CD4-positive, alpha-beta T cell treated with Interleukin-17A for 4 hours (primary cell): ENCODE data around the gene KIF23.
"Not testable (repeated sequence)": the region's sequence is repeated elsewhere in the genome, so short reads cannot be mapped to it uniquely, and the experiment has no call there.

Source experiments
- DNase-seq: peaks from one replicate; pipeline ENCODE4 v3.0.0-alpha.2; 2020; ENCODE audit warnings: mixed read lengths

The KIF23 gene

DNA sequence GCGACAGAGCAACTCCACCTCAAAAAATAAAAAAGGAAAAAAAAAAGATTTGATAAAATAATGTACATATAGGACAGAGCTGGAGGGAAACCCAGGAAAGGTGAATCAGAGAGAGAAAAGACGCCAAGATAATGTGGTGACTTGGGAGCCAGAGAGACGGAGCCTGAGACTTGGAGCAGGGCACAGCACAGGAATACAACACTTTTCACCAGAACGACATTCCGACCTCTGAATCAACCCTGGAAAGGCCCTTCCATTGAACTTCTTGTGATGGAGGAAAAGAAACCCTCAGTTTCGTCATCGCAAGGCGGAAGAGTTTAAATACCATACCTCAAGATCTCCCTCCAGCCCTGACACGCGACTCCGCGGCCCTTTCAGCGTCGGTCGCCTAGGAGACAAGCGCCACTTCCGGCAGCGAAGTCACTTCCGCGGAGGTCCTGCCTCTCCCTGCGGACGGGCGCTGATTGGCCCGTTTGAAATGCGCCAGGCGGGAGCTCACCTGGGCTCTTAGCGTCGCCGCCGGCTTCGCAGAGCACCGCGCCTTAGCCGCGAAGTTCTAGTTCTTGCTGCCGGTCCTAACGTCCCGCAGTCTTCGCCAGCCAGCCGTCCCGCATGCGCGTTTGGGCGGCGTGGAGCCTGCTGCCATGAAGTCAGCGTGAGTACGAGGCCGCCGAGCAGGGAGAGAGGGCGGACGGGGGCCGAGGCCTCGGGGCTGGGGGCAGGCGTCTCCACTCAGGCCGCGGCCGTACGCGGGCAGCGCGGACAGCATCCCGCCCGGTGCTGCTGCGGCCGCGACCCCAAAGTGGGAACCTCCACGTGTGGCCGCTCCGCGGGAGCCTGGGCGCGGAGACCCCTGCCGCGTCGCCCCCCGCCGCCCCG lies at the start of gene KIF23:
Gene KIF23, plus strand, starts transcription at position 528 of the 879 bp plus-strand sequence. Its CDS starts 117 bp downstream, at position 645.
- DNase-seq = peak; percentile 95

DNA sequence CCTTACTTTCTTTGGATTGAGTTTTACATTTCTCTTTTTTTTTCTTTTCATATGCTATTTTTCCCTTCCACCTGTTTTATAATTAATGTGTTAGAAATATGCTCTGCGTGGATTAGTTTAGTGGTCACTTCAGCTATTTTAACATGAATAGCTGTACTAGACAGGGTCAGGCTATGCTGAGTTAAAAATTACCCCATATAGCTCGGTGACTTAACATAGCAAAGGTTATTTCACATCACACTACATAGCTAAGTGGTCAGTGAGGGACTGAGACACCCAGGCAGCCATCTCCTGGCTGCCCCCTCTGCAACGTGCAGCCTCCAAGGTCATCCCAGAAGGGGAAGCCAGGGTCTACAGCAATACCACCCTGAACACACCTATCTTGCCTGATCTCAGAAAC lies 46.9 kb upstream of the KIF23 start:
- no peak for DNase-seq

GRCh38 chr15:69369631-69370030 lies 44.5 kb upstream of the KIF23 start:
- DNase-seq = no peak

DNA sequence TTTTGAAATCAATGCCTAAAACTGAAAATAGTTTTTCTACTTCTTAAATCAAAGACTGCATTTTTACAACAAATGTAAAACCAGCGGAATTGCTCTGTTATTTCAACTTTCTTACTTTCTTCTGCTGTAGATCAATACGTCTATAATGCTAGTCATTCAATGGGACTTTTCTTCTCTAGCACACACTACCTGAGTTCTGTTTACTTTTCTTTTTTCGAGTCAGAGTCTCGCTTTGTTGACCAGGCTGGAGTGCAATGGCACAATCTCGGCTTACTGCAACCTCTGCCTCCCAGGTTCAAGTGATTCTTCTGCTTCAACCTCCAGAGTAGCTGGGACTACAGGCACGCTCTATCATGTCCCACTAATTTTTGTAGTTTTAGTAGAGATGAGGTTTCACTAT lies 40.7 kb upstream of the KIF23 start:
- DNase-seq = no peak

DNA sequence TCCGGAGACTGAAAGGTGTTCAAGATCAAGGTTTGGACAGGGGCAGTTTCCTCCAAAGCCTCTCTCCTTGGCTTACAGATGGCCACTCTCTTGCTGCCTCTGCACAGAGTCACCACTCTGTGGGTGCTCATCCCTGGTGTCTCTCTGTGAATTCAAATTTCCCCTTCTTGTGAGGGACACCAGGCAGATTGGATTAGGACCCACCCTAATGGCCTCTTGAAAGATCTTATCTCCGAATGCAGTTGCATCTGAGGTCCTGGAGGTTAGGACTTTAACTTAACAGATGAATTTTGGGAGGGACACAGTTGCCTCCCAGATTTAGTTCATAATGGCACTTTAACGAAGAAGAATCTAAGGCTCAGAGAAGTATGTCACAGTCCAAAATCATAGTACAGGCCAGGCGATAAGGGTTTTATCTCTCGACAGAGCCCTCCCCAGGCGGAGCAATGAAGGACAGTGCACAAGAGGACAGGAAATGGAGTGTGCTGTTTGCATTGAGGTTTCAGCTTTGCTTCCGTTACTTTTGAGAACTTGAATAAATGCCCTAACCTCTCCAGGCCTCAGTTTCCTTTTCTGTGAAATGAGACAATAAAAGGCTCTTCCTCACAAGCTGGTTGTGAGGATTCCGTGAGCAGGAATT lies 38.9 kb upstream of the KIF23 start:
- DNase-seq = no peak

DNA sequence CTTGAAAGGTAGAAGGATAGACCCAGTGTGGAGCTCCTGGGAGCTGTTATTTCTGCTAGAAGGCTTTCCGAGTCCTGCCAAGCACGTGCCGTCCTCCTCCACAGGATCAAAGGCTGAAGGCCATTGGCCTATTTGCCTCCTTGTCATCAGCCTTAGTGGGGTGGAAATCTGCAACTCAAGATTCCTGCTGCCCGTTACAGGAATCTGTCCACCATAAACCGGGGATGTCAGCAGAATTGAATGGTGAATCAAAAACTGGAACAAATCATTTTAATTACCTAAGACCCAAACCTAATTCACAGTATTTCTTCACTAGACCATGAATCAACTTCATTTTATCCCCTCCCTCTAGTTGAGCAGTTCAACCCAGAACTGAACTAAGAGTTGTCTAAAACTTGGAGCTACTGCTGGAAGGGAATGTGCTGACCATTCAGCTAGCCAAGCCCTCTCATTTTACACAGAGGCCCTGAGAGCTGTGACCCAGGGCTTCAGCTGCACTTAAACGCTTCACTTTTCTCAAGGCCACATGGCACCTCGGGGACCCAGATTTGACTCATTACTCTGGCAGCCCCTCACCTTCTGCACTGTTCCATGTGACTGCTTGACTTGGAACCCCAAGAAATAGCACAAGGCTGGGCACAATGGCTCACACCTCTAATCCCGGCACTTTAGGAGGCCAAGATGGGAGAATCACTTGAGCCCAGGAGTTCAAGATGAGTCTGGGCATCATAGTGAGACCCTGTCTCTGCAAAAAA lies 36.8 kb upstream of the KIF23 start:
- DNase-seq = no peak

DNA sequence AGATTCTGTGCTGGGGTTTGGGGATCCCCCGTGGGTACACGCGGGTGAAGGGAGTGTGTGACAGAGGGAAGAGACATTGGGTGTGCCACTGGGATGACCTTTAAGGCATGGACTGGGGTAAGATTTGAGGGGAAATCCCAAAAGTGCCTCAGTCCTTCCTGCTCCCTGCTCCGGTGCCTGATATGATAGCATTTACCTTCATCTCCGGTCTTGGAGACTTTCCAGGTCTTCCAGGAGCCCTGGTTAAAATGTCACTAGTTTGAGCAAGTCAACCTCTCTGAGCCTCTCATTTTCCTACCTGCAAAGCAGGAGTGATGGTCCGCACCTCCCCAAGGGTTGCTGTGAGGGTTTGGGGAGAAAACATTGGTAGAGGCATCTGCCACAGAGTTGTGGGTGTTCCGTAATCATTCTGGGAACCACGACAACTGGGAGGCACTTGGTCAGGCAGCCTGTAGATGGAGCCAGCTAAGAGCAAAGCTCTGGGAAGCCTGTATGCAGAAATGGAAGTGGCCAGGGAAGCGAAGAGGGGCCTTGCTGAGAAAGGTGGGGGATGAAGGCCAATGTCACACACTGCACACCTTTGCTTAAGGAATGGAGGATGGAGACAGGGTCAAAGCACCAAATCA lies 33.9 kb upstream of the KIF23 start:
- DNase-seq = no peak

GRCh38 chr15:69380726-69381105 lies 33.4 kb upstream of the KIF23 start:
- no peak for DNase-seq

DNA sequence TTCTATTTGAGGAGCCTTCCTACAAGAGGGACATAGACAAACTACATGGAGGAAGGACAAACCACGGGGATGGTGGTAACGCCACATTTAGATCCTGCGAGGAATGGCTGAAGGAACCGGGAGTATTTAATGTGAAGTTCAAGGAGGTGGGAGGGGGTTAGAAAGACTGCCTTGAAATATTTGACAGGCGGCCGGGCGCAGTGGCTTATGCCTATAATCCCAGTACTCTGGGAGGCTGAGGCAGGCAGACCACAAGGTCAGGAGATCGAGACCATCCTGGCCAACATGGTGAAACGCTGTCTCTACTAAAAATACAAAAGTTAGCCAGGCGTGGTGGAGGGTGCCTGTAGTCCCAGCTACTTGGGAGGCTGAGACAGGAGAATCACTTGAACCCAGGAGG lies 32.0 kb upstream of the KIF23 start:
- not testable (repeated sequence) for DNase-seq

DNA sequence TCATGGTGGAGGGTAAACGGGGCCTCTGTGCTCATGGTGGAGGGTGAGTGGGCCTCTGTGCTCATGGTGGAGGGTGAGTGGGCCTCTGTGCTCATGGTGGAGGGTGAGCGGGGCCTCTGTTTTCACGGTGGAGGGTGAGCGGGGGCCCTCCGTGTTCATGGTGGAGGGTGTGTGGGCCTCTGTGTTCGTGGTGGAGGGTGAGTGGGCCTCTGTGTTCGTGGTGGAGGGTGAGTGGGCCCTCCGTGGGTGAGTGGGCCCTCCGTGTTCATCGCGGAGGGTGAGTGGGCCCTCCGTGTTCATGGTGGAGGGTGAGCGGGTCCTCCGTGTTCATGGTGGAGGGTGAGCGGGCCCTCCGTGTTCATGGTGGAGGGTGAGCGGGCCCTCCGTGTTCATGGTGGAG lies 30.1 kb upstream of the KIF23 start:
- DNase-seq = not testable (repeated sequence)

DNA sequence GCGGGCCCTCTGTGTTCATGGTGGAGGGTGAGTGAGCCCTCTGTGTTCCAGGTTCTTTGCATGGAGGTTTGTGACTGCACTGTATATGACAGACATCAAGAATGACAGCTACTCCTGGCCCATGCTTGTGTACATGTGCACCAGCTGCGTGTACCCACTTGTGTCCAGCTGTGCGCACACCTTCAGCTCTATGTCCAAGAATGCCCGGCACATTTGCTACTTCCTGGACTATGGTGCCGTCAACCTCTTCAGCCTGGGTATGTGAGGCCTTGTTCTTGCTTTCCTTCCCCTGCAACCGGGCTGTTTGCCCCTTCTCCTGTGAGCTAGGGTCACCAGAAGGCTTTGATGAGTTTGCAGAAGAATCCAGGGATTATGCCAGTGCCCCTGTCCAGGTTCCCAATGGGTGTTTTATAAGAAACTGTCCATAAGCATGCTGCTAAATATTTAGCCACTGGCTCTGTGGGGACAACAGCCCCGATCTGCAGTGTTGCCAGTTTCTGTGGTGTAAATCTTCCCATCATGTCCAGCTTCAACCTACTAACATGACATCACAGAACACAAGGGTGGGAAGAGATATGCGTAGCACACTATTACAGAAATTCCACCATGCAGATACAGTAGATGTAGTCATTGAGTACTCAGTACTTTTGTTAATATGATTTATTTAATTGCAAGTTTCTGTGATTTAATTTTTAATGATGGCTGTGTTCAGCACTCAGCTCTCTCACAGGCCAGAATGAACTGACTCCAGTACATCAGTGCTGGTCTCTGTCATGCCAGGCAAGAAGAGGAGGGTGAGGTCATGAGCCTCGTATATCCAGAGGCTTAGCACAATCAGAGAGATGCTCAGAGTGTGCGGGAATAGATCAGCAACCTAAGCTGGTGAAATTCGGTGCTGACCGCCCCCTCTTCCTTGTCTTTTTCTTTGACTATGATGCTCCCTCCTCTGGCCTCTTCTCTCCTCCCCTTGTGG lies 29.2 kb upstream of the KIF23 start:
- no peak for DNase-seq

GRCh38 chr15:69385831-69386230 lies 28.3 kb upstream of the KIF23 start:
- no peak for DNase-seq

DNA sequence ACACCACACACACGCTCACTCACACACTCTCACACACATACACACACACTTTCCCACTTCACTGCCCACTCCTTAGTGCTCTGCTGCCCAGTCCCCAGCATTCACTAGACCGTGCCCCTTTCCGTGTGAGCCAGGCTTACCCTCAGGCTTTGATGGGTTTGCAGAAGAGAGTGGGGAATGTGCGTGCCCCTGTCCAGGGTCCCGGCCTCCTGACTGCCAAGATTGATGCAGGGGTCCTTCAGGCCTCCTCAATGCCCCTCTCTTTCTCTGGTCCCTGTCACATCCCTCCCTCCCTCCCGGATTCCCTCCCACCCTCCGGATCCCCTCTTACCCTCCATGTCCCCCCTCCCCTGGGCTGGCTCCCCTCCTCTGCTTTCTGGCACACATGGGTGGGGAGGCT lies 27.9 kb upstream of the KIF23 start:
- no peak for DNase-seq

GRCh38 chr15:69388260-69388705 lies 25.9 kb upstream of the KIF23 start:
- no peak for DNase-seq

- no peak for DNase-seq
Observed at GRCh38 chr15:69389426-69389825, 24.7 kb upstream of the KIF23 start.

DNA sequence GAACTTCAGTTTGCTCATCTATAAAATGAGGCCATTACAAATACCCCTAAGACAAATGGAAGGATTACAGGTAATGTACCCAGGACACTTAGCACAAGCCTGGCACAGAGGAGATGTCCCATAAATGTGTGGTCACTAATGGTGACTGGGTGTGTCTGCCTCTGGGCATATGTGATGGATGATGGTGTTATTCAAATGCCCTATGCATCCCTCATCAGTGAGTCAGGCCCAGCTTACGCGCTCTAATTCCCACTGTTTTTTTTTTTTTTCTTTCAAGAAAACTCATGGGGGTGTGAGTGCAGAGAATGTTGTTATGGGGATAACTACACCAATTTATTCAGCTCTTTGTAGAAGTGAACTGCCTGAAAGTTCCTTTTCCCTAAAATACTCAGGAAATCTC lies 23.6 kb upstream of the KIF23 start:
- no peak for DNase-seq

DNA sequence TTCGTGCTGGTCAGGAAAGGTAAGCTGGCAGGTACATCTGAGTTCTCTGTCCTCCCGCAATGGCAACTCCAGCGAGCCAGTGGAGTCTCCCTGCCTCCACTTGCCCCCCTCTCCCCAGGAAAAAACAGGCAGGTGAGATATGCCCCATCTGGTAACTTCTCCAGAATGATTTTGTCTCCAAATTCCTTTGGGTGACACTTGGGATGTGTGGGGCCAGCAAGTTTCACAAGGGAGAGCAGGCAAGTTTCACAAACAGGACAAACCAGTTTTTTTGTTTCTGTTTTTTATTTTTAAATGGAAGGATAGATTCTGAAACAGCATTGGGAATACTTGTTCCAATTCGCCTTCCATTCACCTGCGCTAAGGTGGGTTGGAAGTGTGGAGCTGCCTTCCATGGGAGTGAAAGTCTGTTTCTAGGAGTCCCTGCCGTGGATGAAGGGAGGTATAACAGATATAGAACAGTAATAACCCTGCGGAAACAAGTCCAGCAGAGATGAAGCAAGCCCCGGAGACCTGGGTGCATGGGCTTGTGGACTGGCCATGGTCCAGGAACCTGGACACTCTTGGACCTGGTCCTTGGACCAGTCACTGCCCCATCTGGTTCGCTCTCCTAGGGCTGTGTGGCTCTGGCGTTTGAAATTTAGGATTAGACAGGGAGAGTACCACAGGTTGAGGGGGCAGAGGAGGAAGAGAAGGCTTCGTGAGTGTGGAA lies 22.9 kb upstream of the KIF23 start:
- DNase-seq = no peak

GRCh38 chr15:69392352-69392751 lies 21.8 kb upstream of the KIF23 start:
- no peak for DNase-seq

GRCh38 chr15:69393831-69394491 lies 20.2 kb upstream of the KIF23 start:
- DNase-seq = no peak

DNA sequence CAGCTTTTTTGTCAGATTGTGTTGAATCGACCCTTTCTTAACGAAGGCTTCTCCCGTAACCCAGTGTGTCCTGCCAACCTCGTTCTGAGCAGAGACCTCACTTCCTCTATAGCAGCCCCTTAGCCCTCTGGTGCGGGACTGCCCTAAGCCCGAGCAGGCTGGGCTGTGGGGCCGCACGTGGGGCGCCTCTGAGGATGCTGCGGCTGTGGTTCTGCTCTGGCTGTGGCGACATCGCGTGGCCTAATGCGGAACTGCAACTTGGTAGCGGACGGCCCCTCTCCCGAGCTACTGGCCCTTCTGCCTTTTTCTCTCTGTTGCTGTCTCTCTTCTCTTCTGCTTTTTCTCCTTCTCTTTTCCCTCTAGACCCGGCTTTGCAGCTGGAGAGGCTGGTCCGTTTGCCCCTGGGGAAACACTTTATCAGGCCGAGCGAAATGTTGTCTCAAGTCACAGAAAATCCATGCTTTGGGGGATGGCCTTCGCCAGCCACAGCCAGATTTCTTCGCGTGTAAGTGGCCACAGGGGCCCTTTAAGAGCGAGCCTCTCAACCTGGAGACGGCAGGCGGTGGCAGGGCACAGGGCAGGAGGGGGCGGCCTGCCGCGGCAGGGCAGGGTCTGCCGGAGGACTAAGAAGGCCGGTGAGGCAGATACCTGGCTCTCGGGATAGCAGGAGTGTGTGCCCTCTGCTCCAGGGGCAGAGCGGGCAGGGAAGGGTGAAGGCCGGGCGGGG lies 19.4 kb upstream of the KIF23 start:
- peak; percentile 87 for DNase-seq
